Measurements from ENCODE around the gene BICDL2.

Gene BICDL2

DNA sequence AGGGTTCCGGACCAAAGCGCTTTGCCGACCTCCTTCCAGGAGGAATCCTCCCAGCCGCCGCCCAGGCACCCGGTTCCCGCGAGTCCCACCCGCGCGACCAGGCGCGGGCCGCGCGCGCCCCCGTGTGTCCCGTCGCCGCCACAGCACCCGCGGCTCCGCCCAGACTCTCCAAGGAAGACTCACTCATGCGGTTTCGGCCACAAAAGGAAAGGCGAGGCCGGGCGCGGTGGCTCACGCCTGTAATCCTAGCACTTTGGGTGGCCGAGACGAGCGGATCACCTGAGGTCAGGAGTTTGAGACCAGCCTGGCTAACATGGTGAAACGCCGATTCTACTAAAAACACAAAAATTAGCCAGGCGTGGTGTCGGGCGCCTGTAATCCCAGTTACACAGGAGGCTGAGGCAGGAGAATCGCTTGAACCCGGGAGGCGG, 53.0 kb downstream of the BICDL2 start:
- H3K27me3 ChIP-seq (ENCODE audit: control insufficient read depth, insufficient read depth, low read length) = no peaks in the 10 kb centered on the region
- no peak overlapping the region for H3K4me3 ChIP-seq (ENCODE audit: low read length)
- no peak overlapping the region for H3K9ac ChIP-seq (ENCODE audit: low read length)
- H3K36me3 ChIP-seq (ENCODE audit: control insufficient read depth, low read depth, low read length) = no peaks in the 10 kb centered on the region
- H3K4me1 ChIP-seq (ENCODE audit: control insufficient read depth, low read depth, low read length) = peaks cover 13% of the 10 kb centered on the region
- no peaks in the 10 kb centered on the region for H3K9me3 ChIP-seq (ENCODE audit: control insufficient read depth, low read depth, low read length)
- no peak overlapping the region for H3K27ac ChIP-seq (ENCODE audit: low read length)

DNA sequence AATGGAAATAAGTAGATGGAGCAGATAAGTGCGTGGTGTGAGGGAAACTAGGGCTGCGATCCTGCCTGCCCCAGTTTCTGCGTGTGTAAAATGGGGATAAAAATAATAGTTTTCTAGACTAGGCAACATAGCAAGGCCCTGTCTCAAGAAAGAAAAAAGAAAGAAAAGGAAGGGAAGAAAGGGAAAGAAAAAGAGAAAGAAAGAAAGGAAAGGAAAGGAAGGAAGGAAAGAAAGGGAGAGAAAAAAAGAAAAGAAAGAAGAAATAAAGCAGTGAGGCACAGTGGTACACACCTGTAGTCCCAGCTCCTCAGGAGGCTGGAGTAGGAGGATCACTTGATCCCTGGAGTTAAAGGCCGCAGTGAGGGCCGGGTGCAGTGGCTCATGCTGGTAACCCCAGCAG, 54.3 kb downstream of the BICDL2 start:
- Histone ChIP-seq H3K27ac (ENCODE audit: low read length) (no peak overlapping the region), H3K9me3 (ENCODE audit: control insufficient read depth, low read depth, low read length) (no peaks in the 10 kb centered on the region), H3K4me1 (ENCODE audit: control insufficient read depth, low read depth, low read length) (peaks cover 13% of the 10 kb centered on the region), H3K27me3 (ENCODE audit: control insufficient read depth, insufficient read depth, low read length) (no peaks in the 10 kb centered on the region), H3K4me3 (ENCODE audit: low read length) (no peak overlapping the region), H3K36me3 (ENCODE audit: control insufficient read depth, low read depth, low read length) (no peaks in the 10 kb centered on the region), H3K9ac (ENCODE audit: low read length) (no peak overlapping the region)

DNA sequence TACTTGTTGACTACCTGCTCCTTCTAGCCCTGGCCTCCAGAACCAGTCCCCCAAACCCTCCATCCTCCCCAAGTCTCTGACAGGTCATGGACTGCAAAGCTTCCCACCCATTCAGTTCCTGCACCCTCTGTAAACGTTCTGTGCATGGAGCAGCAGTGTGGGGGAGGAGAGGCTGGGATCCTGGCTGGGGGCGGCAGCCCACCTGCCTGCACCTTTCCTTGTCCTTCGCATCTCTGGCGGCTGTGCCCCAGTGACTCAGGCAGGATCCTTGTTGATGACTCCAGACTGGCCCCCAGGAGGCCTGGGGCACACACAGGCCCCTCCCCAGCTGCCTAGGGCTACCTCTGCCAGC, 54.9 kb downstream of the BICDL2 start:
- H3K4me3 ChIP-seq (ENCODE audit: low read length) = peak overlapping the region; percentile 80
- H3K9me3 ChIP-seq (ENCODE audit: control insufficient read depth, low read depth, low read length) = no peaks in the 10 kb centered on the region
- no peaks in the 10 kb centered on the region for H3K36me3 ChIP-seq (ENCODE audit: control insufficient read depth, low read depth, low read length)
- H3K27me3 ChIP-seq (ENCODE audit: control insufficient read depth, insufficient read depth, low read length) = no peaks in the 10 kb centered on the region
- H3K27ac ChIP-seq (ENCODE audit: low read length) = peak overlapping the region; percentile 43
- peak overlapping the region; percentile 81 for H3K9ac ChIP-seq (ENCODE audit: low read length)
- peaks cover 13% of the 10 kb centered on the region for H3K4me1 ChIP-seq (ENCODE audit: control insufficient read depth, low read depth, low read length)

DNA sequence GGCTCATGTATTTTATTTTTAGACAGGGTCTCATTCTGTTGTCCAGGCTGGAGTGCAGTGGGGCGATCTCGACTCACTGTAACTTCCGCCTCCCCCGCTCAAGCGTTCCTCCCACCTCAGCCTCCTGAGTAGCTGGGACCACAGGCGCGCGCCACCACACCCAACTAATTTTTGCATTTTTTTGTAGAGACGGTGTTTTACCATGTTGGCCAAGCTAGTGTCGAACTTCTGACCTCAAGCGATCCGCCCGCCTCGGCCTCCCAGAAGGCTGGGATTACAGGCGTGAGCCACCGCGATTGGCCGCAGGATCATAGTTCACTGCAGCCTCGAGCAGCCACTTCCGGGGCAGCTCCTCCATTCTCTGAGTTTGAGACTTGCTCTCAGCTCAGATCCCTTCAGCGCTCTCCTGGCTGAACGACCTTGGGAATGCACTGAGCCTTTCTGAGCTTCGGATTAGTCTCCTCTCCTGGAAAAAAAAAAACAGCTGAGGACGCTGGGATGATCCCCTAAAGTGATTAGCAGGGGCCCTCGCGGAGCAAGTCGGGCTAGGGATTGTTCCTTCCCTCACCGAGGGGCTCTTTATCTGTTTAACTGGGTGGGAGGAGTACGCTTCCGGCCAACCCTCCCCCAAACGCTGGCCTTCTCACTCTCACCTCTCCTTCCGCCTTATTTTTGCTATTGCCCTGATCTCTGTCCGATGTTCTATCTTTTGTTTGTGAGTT, 55.4 kb downstream of the BICDL2 start:
- Histone ChIP-seq H3K36me3 (ENCODE audit: control insufficient read depth, low read depth, low read length) (no peaks in the 10 kb centered on the region), H3K4me1 (ENCODE audit: control insufficient read depth, low read depth, low read length) (peaks cover 13% of the 10 kb centered on the region), H3K4me3 (ENCODE audit: low read length) (peak overlapping the region; percentile 80), H3K27ac (ENCODE audit: low read length) (peak overlapping the region; percentile 43), H3K9me3 (ENCODE audit: control insufficient read depth, low read depth, low read length) (no peaks in the 10 kb centered on the region), H3K9ac (ENCODE audit: low read length) (peak overlapping the region; percentile 81), H3K27me3 (ENCODE audit: control insufficient read depth, insufficient read depth, low read length) (no peaks in the 10 kb centered on the region)

DNA sequence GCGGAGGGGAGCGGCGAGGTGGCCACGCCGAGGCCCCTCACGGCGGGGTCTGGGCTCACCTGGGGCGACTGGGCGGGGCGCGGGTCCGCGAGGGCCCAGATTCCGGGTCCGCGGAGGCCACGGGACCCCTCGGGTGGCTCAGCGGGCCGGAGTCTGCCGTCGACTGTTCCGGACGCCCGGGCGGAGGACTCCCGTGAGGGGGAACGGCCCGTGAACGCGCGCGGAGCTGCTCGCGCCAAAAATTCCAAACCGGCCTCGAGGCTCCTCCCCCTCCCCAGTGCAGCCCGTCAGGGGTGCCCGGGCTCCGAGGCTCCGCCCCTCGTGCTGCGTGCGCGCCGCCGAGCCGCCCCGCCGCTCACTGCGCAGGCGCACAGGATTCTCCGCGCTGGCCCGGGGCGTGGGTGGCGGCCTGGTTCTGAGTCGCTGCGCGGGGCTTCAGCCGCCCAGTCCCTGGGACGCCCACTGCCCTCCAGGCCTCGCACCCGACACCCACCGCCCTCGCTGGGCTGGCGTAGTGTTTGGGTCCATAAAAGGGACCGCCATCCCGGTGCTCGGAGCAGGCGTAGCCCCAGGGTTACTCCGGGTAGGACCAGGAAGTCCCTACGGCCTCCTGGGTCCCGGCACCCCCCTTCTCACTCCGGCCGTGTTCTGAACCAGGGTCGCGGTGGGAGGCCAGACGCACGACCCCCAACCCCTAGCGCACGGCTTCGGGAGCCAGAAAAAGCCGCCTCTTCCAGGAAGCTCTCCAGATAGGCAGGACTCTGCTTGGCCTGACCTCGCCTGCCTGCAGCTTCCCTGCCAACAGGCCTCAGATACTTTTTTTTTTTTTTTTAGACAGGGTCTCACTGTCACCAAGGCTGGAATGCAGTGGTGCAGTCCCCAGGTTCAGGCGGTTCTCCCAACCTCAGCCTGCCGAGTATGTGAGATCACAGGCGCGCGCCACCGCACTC, 56.2 kb downstream of the BICDL2 start, which contains the start of gene PKMYT1:
Gene PKMYT1, minus strand, starts transcription at position 220 of the 950 bp plus-strand sequence. CDS start 789 bp downstream, outside the sequence.
- peak within 1 kb of the TSS; percentile 81 for H3K9ac ChIP-seq (ENCODE audit: low read length)
- peak within 1 kb of the TSS; percentile 88 for H3K27ac ChIP-seq (ENCODE audit: low read length)
- H3K27me3 ChIP-seq (ENCODE audit: control insufficient read depth, insufficient read depth, low read length) = no peaks in the 10 kb centered on the region
- H3K4me1 ChIP-seq (ENCODE audit: control insufficient read depth, low read depth, low read length) = peaks cover 13% of the 10 kb centered on the region
- H3K9me3 ChIP-seq (ENCODE audit: control insufficient read depth, low read depth, low read length) = no peaks in the 10 kb centered on the region
- H3K36me3 ChIP-seq (ENCODE audit: control insufficient read depth, low read depth, low read length) = no peaks in the 10 kb centered on the region
- H3K4me3 ChIP-seq (ENCODE audit: low read length) = peak within 1 kb of the TSS; percentile 80

DNA sequence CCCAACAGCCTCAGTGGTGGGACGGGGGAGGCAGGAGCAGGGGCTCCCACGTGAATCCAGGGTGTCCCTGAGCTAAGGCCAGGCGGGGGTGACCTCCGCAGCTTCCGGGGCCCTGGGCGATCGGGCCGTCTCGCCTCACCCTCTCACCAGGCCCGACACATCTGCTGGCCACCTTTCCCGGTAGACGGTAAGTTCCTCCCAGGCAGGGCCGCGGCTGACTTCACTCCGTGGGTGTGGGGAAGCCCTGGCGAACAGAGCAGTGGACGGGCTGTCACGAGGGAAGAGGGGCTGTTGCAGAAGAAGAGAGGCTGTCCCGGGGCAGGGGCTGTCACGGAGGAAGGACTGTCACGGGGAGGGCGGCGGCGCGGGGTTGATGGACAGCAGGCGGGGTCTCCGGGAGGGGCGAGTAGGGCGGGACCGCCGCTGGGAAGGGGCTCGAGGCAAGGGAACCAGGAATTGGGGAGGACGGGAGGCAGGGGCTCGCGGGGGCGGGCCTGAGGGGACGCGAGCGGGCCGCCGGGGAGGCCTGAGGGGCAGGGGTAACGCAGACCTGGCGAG, 57.0 kb downstream of the BICDL2 start:
- Histone ChIP-seq H3K4me3 (ENCODE audit: low read length) (peak overlapping the region; percentile 80), H3K36me3 (ENCODE audit: control insufficient read depth, low read depth, low read length) (peaks cover 6% of the 10 kb centered on the region), H3K4me1 (ENCODE audit: control insufficient read depth, low read depth, low read length) (peaks cover 13% of the 10 kb centered on the region), H3K9me3 (ENCODE audit: control insufficient read depth, low read depth, low read length) (no peaks in the 10 kb centered on the region), H3K27me3 (ENCODE audit: control insufficient read depth, insufficient read depth, low read length) (no peaks in the 10 kb centered on the region), H3K9ac (ENCODE audit: low read length) (peak overlapping the region; percentile 81), H3K27ac (ENCODE audit: low read length) (peak overlapping the region; percentile 71)

Data from iPS-18a (cell line).